Liver (tissue), 9 donors: ENCODE results near the gene ZFC3H1. TPM values are rescaled to one million over a fixed set of nuclear protein-coding genes. Genes with fewer than 3 reads are reported as not detected.

Source experiments
- DNase-seq: peaks from one replicate; pipeline ENCODE4 v3.0.0-alpha.2; 2017; ENCODE audit warnings: low spot score
- H3K27ac ChIP-seq, 2 donors: one replicate each; pipeline ENCODE4 v1.7.0; 2013; ENCODE audit warnings: inconsistent platforms in 2 of 2, low read length in 2 of 2, control low read depth in 1 of 2, low read depth in 1 of 2, mild to moderate bottlenecking in 1 of 2
- H3K27me3 ChIP-seq, 4 donors: one replicate each; pipeline versions ENCODE4 v1.6.1 to v1.7.0; 2013; ENCODE audit warnings: low read length in 3 of 4, inconsistent platforms in 1 of 4, mild to moderate bottlenecking in 1 of 4, moderate library complexity in 1 of 4; ENCODE audit not compliant: control insufficient read depth in 4 of 4, insufficient read depth in 4 of 4
- H3K36me3 ChIP-seq, 4 donors: one replicate each; pipeline versions ENCODE4 v1.6.1 to v1.7.0; 2013; ENCODE audit warnings: low read length in 3 of 4, mild to moderate bottlenecking in 3 of 4, low read depth in 1 of 4, moderate library complexity in 1 of 4; ENCODE audit not compliant: control insufficient read depth in 4 of 4, insufficient read depth in 3 of 4
- H3K4me1 ChIP-seq, 4 donors: one replicate each; pipeline versions ENCODE4 v1.6.1 to v1.7.0; 2013; ENCODE audit warnings: low read length in 3 of 4, mild to moderate bottlenecking in 3 of 4, moderate library complexity in 1 of 4; ENCODE audit not compliant: control insufficient read depth in 4 of 4, insufficient read depth in 4 of 4
- H3K4me3 ChIP-seq, 3 donors: one replicate each; pipeline versions ENCODE4 v1.6.1 to v1.7.0; 2013; ENCODE audit warnings: low read length in 3 of 3, control low read depth in 1 of 3, low read depth in 1 of 3, mild to moderate bottlenecking in 1 of 3
- H3K9ac ChIP-seq, 2 donors: one replicate each; pipeline ENCODE4 v1.7.0; 2013; ENCODE audit warnings: low read length in 2 of 2, mild to moderate bottlenecking in 2 of 2, moderate library complexity in 2 of 2, control low read depth in 1 of 2, low read depth in 1 of 2
- H3K9me3 ChIP-seq, 4 donors: one replicate each; pipeline versions ENCODE4 v1.6.1 to v1.7.0; 2013; ENCODE audit warnings: low read length in 3 of 4; ENCODE audit not compliant: control insufficient read depth in 4 of 4
- ATF3 ChIP-seq: IDR thresholded peaks from 2 replicates; pipeline ENCODE4 v1.6.1; 2016; ENCODE audit warnings: antibody characterized with exemption
- CTCF ChIP-seq: fragments of 150-350 bp; IDR thresholded peaks from 2 replicates; pipeline ENCODE4 v1.5.1; 2017; ENCODE audit warnings: improper control_type of control experiment, low read depth, low read length; ENCODE audit not compliant: missing input control
- EGR1 ChIP-seq, 2 donors: IDR thresholded peaks; 2 replicates each; pipeline ENCODE4 v1.6.1; 2016 to 2018; ENCODE audit warnings: antibody characterized with exemption in 2 of 2, low read depth in 2 of 2
- FOXA1 ChIP-seq: IDR thresholded peaks from 2 replicates; pipeline ENCODE4 v1.6.1; 2016; ENCODE audit warnings: antibody characterized with exemption
- FOXA2 ChIP-seq: IDR thresholded peaks from 2 replicates; pipeline ENCODE4 v1.6.1; 2016; ENCODE audit warnings: antibody characterized with exemption
- GABPA ChIP-seq, 2 donors: IDR thresholded peaks in 1 of 2; conservative IDR thresholded peaks in 1 of 2; 2 replicates each; pipeline ENCODE4 v1.6.1; 2016; ENCODE audit warnings: antibody characterized with exemption in 2 of 2, mild to moderate bottlenecking in 1 of 2, moderate library complexity in 1 of 2
- HNF4A ChIP-seq, 2 donors: conservative IDR thresholded peaks; 2 replicates each; pipeline ENCODE4 v1.6.1; 2016; ENCODE audit warnings: antibody characterized with exemption in 2 of 2, mild to moderate bottlenecking in 2 of 2
- HNF4G ChIP-seq: IDR thresholded peaks from 2 replicates; pipeline ENCODE4 v1.6.1; 2016; ENCODE audit warnings: antibody characterized with exemption
- JUND ChIP-seq, 2 donors: IDR thresholded peaks; 2 replicates each; pipeline ENCODE4 v1.6.1; 2016; ENCODE audit warnings: antibody characterized with exemption in 2 of 2
- MAX ChIP-seq: IDR thresholded peaks from 2 replicates; pipeline ENCODE4 v1.6.1; 2016; ENCODE audit warnings: antibody characterized with exemption
- NR2F2 ChIP-seq: IDR thresholded peaks from 2 replicates; pipeline ENCODE4 v1.6.1; 2016; ENCODE audit warnings: antibody characterized with exemption
- RAD21 ChIP-seq, 2 donors: IDR thresholded peaks; 2 replicates each; pipeline ENCODE4 v1.6.1; 2016; ENCODE audit warnings: antibody characterized with exemption in 2 of 2, mild to moderate bottlenecking in 2 of 2
- REST ChIP-seq: IDR thresholded peaks from 2 replicates; pipeline ENCODE4 v1.6.1; 2016; ENCODE audit warnings: antibody characterized with exemption, mild to moderate bottlenecking
- RXRA ChIP-seq, 2 donors: IDR thresholded peaks; 2 replicates each; pipeline ENCODE4 v1.6.1; 2017 to 2018; ENCODE audit warnings: antibody characterized with exemption in 2 of 2, mild to moderate bottlenecking in 1 of 2
- SP1 ChIP-seq: IDR thresholded peaks from 2 replicates; pipeline ENCODE4 v1.6.1; 2018; ENCODE audit warnings: antibody characterized with exemption, mild to moderate bottlenecking
- TAF1 ChIP-seq: conservative IDR thresholded peaks from 2 replicates; pipeline ENCODE4 v1.6.1; 2016; ENCODE audit warnings: antibody characterized with exemption, mild to moderate bottlenecking
- YY1 ChIP-seq: IDR thresholded peaks from 2 replicates; pipeline ENCODE4 v1.6.1; 2016; ENCODE audit warnings: antibody characterized with exemption, mild to moderate bottlenecking
- ZBTB33 ChIP-seq: IDR thresholded peaks from 2 replicates; pipeline ENCODE4 v1.6.1; 2016; ENCODE audit warnings: antibody characterized with exemption
- WGBS: extraction: QIAGEN DNeasy Blood & Tissue Kit; methylation state at CpG from one replicate; pipeline ENCODE4 v1.1.7; 2013; 5-methylcytosine and 5-hydroxymethylcytosine counted together
- polyA plus RNA-seq, 2 donors: library from polyadenylated mRNA; stranded (reverse) in 1 of 2; unstranded in 1 of 2; fragments of 200-250 nt in 1 of 2; fragments of >200 nt in 1 of 2; fragmentation: Nextera tagmentation in 1 of 2; extraction: Ambion mirVana in 1 of 2; gene quantifications; one replicate each; pipeline versions ENCODE4 v1.2.1 to v1.2.3, GENCODE V29; 2013 to 2015
- total RNA-seq, 2 donors: library from RNA; depleted of rRNA; stranded (reverse); fragments of >200 nt; gene quantifications; one replicate each; pipeline ENCODE4 v1.2.3, GENCODE V29; 2014
- donor health status: healthy.
- donor health status: healthy.
- donor health status: healthy.
- donor health status: healthy.
- donor health status: healthy.

ZFC3H1 gene
- total and polyA plus RNA-seq, 4 donors = 3.4 to 32.3 (median 8.6) TPM

- DNase-seq = no peak
- 91% methylated on average over 7 of the region's 7 CpGs for WGBS
- no peak for TF ChIP-seq EGR1 (IDR thresholded peaks at IDR 0.05; ENCODE audit: low read depth in 2 of 2)
- no peak for TF ChIP-seq YY1
- TF ChIP-seq NR2F2 = no peak
- TF ChIP-seq RXRA (IDR thresholded peaks at IDR 0.05) = no peak
- TF ChIP-seq MAX = no peak
- TF ChIP-seq FOXA1 = no peak
- no peak for TF ChIP-seq ZBTB33
- TF ChIP-seq FOXA2 = no peak
- no peak for TF ChIP-seq TAF1
- TF ChIP-seq CTCF = no peak
- Histone ChIP-seq H3K27ac (no peak overlapping the region), H3K4me3 (no peak overlapping the region), H3K9ac (no peak overlapping the region), H3K9me3 (no peaks in the 10 kb centered on the region), H3K27me3 (no peaks in the 10 kb centered on the region), H3K4me1 (peaks cover 4 to 20% (median 11%) of the 10 kb centered on the region in 4 donors), H3K36me3 (peaks cover 0 to 7% (median 3%) of the 10 kb centered on the region in 4 donors)
These were observed 29.5 kb upstream of the ZFC3H1 start for GRCh38 chr12:71693126-71693525.

- no peaks in the 10 kb centered on the region for H3K27me3 ChIP-seq
- no peak for TF ChIP-seq MAX
- TF ChIP-seq JUND (IDR thresholded peaks at IDR 0.05) = no peak
- TF ChIP-seq HNF4G = no peak
- TF ChIP-seq YY1 = no peak
- TF ChIP-seq TAF1 = no peak
- no peak for TF ChIP-seq ZBTB33
- TF ChIP-seq GABPA (IDR thresholded peaks at IDR 0.05 in 1 of 2, conservative IDR thresholded peaks at IDR 0.05 in 1 of 2) = no peak
- no peak for TF ChIP-seq ATF3
- TF ChIP-seq FOXA1 = no peak
- TF ChIP-seq EGR1 (IDR thresholded peaks at IDR 0.05; ENCODE audit: low read depth in 2 of 2) = no peak
- TF ChIP-seq FOXA2 = no peak
- TF ChIP-seq RAD21 (IDR thresholded peaks at IDR 0.05) = no peak
- no peak for TF ChIP-seq REST
- no peak for TF ChIP-seq SP1
- no peak for TF ChIP-seq HNF4A (conservative IDR thresholded peaks at IDR 0.05)
- no peak for TF ChIP-seq NR2F2
- TF ChIP-seq CTCF = no peak
- no peak for TF ChIP-seq RXRA (IDR thresholded peaks at IDR 0.05)
- no peak overlapping the region for H3K27ac ChIP-seq
- H3K36me3 ChIP-seq = no peaks in the 10 kb centered on the region
- peaks cover 12 to 31% (median 22%) of the 10 kb centered on the region in 4 donors for H3K4me1 ChIP-seq
- H3K9me3 ChIP-seq = no peaks in the 10 kb centered on the region
- H3K9ac ChIP-seq = no peak overlapping the region
- H3K4me3 ChIP-seq = no peak overlapping the region
- DNase-seq = no peak
- WGBS = 89% methylated on average over 4 of the region's 4 CpGs
These were observed 28.0 kb upstream of the ZFC3H1 start for GRCh38 chr12:71691504-71692129.
